Keratinocyte (primary cell): Measurements from ENCODE around the gene IGFBP5.

ENCODE experiments used
- CTCF ChIP-seq, 3 experiments: IDR thresholded peaks in 1 of 3; conservative IDR thresholded peaks in 1 of 3; optimal IDR thresholded peaks in 1 of 3; 2 replicates in 2 of 3; 3 replicates in 1 of 3; pipeline versions ENCODE3 to v1.5.1; 2011; ENCODE audit warnings: low read length in 3 of 3, mild to moderate bottlenecking in 3 of 3, moderate library complexity in 2 of 3, control low read depth in 1 of 3, inconsistent platforms in 1 of 3; ENCODE audit not compliant: insufficient read depth in 2 of 3; ENCODE audit errors: extremely low read depth in 1 of 3
- EZH2 ChIP-seq: IDR thresholded peaks from one replicate; pipeline ENCODE4 v1.6.1; 2012; ENCODE audit warnings: inconsistent platforms, mild to moderate bottlenecking, low read length, moderate library complexity

- no peak for TF ChIP-seq CTCF (optimal IDR thresholded peaks at IDR 0.05 in 1 of 3, IDR thresholded peaks at IDR 0.05 in 1 of 3, conservative IDR thresholded peaks at IDR 0.05 in 1 of 3; ENCODE audit: extremely low read depth in 1 of 3, insufficient read depth in 2 of 3, low read length in 3 of 3)
- no peak for TF ChIP-seq EZH2
Measured at GRCh38 chr2:216696321-216696720, 972 bp upstream of the IGFBP5 start.
